Dendritic cell treated with granulocyte-macrophage colony-stimulating factor and Interleukin-4, amounts not matched to agents 40 ng/mL and 50 ng/mL, for 4 days (primary cell): ENCODE measurements around the gene EDIL3.

Experiments
- H3K27ac Mint-ChIP-seq: one replicate; pipeline ENCODE4 v1.8.0; 2022; ENCODE audit warnings: mild to moderate bottlenecking, mixed read lengths
- H3K27me3 Mint-ChIP-seq: one replicate; pipeline ENCODE4 v1.8.0; 2022; ENCODE audit warnings: mild to moderate bottlenecking, mixed read lengths
- H3K36me3 Mint-ChIP-seq: one replicate; pipeline ENCODE4 v1.8.0; 2022; ENCODE audit warnings: low read depth, mixed read lengths
- H3K4me1 Mint-ChIP-seq: one replicate; pipeline ENCODE4 v1.8.0; 2022; ENCODE audit warnings: low read depth, mixed read lengths
- H3K4me3 Mint-ChIP-seq: one replicate; pipeline ENCODE4 v1.8.0; 2022; ENCODE audit warnings: mild to moderate bottlenecking, moderate library complexity, mixed read lengths
- H3K9me3 Mint-ChIP-seq: one replicate; pipeline ENCODE4 v1.8.0; 2022; ENCODE audit warnings: mixed read lengths
- intact Hi-C: fragments of 100-400 bp; cut with micrococcal nuclease; formaldehyde crosslinking; loops from one replicate; pipeline ENCODE4 v1.15.0; 2022

Gene EDIL3

DNA sequence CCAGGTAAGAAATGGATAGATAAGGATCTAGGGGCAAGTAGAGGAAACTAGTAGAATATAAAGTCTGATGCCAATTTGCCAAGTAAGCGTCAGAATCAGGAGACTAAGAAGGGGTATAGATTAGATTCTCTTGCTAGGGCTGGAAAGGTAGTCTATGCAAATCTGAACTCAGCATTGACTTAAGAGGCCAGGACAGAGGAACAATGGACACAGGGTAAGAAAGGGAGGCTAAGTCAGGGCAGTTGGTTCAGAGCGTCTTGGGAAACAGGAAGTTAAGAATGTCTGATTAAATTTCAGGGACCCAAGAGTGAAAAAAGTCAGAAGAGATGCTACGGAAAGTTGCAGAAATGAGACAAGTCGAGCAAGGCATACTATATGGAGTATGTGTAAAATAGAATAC is 400.8 kb downstream of the EDIL3 start:
- H3K4me1 Mint-ChIP-seq = no peaks in the 10 kb centered on the region
- no peaks in the 10 kb centered on the region for H3K27me3 Mint-ChIP-seq
- H3K4me3 Mint-ChIP-seq = no peak overlapping the region
- no peak overlapping the region for H3K27ac Mint-ChIP-seq
- no peaks in the 10 kb centered on the region for H3K9me3 Mint-ChIP-seq
- intact Hi-C loops = no loop called here
- H3K36me3 Mint-ChIP-seq = no peaks in the 10 kb centered on the region

DNA sequence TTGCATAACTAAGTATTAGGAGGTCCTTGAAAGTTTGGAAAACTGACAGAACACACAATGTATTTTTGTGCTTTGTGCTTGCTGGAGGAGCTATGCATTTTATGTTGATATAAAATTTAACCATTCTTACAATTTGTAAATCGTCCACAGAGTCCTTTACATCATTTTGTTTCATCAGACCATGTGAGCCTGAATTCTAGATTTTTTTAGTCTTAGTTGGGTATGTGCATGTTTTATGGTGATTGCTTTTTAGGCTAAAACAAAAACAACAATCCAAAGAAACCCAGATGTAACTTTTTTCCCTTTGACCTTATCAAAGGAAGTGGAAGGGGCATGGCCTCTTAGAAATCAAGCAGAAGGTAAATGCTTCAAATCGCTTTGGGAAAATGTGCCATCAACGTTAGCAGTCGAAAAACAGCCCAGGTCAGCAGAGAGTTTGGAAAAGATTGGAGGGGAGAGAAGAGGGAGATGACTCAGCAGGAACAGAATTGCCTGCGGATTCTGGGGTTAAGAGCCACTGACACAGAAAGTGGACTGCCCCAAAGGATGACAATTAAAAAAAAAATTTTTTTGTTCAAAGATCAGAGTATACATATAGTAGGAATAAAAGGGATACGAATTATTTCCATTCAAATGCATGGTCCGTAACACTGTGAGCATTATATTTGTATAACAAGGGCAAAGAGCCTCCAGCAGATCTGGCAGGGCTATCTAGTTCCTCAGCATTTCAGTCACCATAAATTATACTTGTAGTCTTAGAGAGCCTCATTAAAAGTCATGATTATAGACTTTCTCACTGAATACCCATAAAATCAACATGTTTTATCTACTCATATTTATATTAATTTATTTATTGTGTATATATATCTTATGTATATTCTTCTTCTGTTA is 410.5 kb downstream of the EDIL3 start:
- no peaks in the 10 kb centered on the region for H3K9me3 Mint-ChIP-seq
- no peaks in the 10 kb centered on the region for H3K36me3 Mint-ChIP-seq
- H3K4me3 Mint-ChIP-seq = no peak overlapping the region
- H3K27me3 Mint-ChIP-seq = no peaks in the 10 kb centered on the region
- no peak overlapping the region for H3K27ac Mint-ChIP-seq
- H3K4me1 Mint-ChIP-seq = no peaks in the 10 kb centered on the region
- intact Hi-C loops = no loop called here

DNA sequence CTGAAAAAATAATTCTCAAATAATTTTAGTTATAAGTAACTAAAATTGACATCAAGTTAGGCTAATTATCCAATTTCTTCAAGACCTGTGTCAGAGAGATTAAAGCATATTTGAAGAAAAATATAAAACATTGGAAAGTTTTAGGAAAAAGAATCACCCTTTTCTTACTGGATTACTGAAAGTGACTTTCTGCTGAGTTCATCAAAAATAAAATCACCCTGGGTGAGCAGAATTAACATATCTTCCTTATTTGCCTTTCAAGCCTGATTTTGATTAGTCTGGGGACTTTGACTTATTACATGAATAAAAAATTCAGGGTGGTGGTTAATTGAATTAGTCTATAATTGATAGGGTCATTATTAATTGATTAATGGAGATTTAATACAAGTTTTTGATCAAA is 411.8 kb downstream of the EDIL3 start:
- H3K27ac Mint-ChIP-seq = no peak overlapping the region
- no peaks in the 10 kb centered on the region for H3K4me1 Mint-ChIP-seq

DNA sequence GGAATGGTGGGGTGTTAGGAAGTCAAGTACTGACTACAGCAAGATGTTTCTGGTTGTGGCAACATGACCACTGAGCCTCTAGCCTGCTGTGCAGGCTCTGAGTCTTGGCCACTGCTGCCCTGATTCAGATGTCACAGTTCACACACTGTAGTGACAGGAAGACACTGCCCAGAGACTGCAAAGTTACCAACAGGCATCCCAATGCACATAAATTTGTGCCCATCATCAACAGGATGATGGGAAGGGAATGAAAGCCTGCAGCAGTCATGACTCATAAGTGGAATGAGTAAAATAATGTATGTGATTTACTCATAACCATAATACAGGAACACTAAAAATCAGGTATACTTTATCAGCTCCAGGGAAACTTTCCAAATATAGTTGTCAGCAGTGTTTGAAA is 412.4 kb downstream of the EDIL3 start:
- Mint-ChIP-seq H3K36me3 (no peaks in the 10 kb centered on the region), H3K4me3 (no peak overlapping the region), H3K27ac (no peak overlapping the region), H3K27me3 (no peaks in the 10 kb centered on the region), H3K4me1 (no peaks in the 10 kb centered on the region), H3K9me3 (no peaks in the 10 kb centered on the region)
- intact Hi-C loops = no loop called here

More for the DNA sequence above, 411.8 kb downstream of the EDIL3 start:
- Mint-ChIP-seq H3K4me3 (no peak overlapping the region), H3K9me3 (no peaks in the 10 kb centered on the region), H3K36me3 (no peaks in the 10 kb centered on the region), H3K27me3 (no peaks in the 10 kb centered on the region)
- intact Hi-C loops = no loop called here

DNA sequence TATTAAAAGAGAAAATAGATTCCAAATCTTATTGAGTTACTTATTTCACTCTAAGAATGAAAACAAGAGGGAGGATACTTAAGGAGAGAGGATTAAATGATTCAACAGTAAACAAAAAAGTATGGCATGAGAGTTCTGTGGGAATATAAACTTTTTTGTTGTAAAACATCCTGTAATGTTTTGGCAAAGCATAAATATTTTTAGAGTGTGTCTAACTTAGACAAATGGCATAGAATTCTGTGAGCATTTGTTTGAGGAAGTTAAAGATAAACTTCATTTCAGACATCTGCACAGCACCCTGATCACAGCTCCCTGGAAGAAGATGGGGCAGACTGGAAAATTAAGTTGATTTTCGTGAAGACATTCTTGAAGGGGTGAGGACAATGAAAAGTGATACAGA is 417.3 kb downstream of the EDIL3 start:
- Mint-ChIP-seq H3K9me3 (no peaks in the 10 kb centered on the region), H3K4me1 (no peaks in the 10 kb centered on the region), H3K4me3 (no peak overlapping the region), H3K27ac (no peak overlapping the region), H3K27me3 (no peaks in the 10 kb centered on the region), H3K36me3 (no peaks in the 10 kb centered on the region)
- intact Hi-C loops = no loop called here

DNA sequence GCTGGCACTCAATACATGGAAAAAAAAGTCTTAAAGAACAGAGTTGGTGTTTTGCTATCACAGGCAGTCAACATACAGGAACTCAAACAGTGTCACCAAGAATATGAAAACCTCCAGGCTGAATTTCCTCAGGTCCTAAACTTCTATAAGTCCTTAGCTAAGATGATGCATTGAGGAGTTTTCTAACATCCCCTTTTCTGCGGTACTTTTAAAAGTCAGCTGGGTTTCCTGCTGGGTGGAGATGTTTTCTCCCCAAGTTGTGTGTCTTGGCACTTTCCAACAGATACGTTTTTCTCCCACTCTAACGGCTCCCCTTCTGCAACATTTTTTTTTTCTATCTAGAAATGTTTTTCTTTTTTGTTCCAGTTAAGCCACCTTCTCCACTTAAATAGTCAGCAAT is 419.2 kb downstream of the EDIL3 start:
- intact Hi-C loops = no loop called here
- Mint-ChIP-seq H3K4me1 (no peaks in the 10 kb centered on the region), H3K9me3 (no peaks in the 10 kb centered on the region), H3K27ac (no peak overlapping the region), H3K4me3 (no peak overlapping the region), H3K36me3 (no peaks in the 10 kb centered on the region), H3K27me3 (no peaks in the 10 kb centered on the region)

DNA sequence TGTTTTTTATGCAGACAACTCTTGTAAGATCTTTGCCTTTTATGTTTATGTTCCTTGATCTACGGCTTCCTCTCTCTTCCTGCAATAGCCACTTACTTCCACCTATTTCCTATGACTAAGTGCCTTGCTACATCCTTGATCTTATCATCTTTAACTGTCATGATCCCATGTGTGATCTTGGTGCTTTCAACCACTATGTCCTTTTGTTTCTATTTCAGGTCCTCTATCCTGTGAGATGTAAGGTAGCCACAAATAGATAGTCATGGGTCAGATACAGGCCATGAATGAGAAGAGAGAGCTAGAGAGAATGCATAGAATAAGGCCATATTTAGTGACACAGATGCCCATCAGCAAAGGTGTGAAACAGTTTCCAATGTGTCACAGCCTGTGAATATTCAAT is 420.4 kb downstream of the EDIL3 start:
- intact Hi-C loops = no loop called here
- no peaks in the 10 kb centered on the region for H3K9me3 Mint-ChIP-seq
- no peaks in the 10 kb centered on the region for H3K36me3 Mint-ChIP-seq
- no peaks in the 10 kb centered on the region for H3K4me1 Mint-ChIP-seq
- H3K27ac Mint-ChIP-seq = no peak overlapping the region
- no peak overlapping the region for H3K4me3 Mint-ChIP-seq
- H3K27me3 Mint-ChIP-seq = no peaks in the 10 kb centered on the region

DNA sequence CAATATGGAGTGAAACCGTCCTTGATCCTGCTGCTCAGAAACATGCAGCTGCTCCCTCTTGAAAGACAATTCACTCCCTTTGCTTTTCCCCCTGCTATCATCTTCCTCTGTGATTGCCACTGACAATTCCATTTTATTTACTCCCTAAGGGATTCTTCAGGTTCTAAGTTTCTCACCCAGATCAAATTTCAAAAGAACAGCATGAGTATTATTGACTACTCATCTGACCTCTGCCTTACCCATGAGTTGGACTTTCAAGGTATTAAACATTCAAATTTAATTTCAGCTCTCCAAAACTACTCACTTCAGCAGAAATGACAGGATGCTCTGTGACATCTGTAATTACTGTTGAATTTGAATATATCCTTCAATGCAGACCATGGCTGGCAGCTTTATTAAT is 427.5 kb downstream of the EDIL3 start:
- Mint-ChIP-seq H3K4me3 (no peak overlapping the region), H3K36me3 (no peaks in the 10 kb centered on the region), H3K27me3 (no peaks in the 10 kb centered on the region), H3K4me1 (no peaks in the 10 kb centered on the region), H3K27ac (no peak overlapping the region), H3K9me3 (no peaks in the 10 kb centered on the region)
- intact Hi-C loops = no loop called here

DNA sequence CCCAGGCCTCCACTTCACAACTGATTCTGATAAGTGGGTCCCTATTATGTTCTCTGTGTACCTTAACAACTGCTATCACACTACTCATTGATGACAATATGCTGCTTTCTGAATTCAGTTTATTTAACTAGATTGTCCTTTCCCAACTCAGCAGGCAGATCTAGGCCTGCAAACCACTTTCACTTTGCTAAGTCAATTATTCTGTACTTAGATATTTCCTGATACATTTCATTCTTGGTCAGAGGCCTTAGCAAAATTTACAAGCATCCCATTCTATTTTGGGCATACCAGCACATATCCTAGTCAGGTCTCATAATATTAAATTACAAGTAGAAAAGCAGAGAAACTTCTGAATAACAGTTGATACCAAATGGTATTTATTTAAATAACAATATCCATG is 428.3 kb downstream of the EDIL3 start:
- Mint-ChIP-seq H3K4me3 (no peak overlapping the region), H3K27ac (no peak overlapping the region), H3K4me1 (no peaks in the 10 kb centered on the region), H3K27me3 (no peaks in the 10 kb centered on the region), H3K9me3 (no peaks in the 10 kb centered on the region), H3K36me3 (no peaks in the 10 kb centered on the region)
- intact Hi-C loops = no loop called here

DNA sequence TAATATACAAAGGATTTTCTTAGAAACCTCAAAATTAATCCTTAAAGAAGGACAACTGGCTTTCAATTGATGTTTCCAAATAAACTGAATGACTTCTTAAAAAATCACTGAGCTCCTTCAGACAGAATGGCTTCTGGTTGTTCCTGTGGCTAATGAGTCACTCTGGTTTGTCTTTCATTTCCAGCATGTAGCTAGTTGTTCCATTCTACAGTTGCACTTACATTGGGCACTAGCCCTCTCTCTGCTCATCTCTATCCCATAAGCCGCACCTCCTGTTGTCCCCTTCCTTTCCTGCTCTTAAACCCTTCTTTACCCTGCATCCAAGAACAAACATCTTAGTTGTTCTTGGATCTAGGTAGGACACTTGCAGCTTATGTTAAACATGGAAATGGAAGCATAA is 428.8 kb downstream of the EDIL3 start:
- intact Hi-C loops = no loop called here
- Mint-ChIP-seq H3K9me3 (no peaks in the 10 kb centered on the region), H3K4me3 (no peak overlapping the region)

DNA sequence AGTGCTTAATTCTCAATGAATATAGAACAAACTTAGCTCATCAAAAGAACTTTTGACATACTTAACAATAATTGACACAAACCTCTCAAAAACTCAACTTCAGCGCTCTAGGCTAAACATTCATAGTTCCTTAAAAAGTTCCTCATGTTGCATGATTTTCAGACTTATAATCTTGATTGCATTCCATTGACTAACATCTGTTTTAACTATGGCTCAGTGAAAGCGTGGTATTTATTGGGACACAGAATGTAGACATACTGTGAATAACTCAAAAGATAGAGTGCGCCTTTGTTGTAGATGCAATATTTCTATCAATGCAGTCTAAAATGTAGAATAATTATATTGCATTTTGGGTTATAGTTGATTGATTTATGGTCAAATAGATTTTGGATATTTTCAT is 436.9 kb downstream of the EDIL3 start:
- Mint-ChIP-seq H3K27ac (no peak overlapping the region), H3K27me3 (no peaks in the 10 kb centered on the region), H3K36me3 (no peaks in the 10 kb centered on the region), H3K4me3 (no peak overlapping the region), H3K9me3 (no peaks in the 10 kb centered on the region), H3K4me1 (no peaks in the 10 kb centered on the region)
- intact Hi-C loops = no loop called here

More for the DNA sequence above, 428.8 kb downstream of the EDIL3 start:
- no peak overlapping the region for H3K27ac Mint-ChIP-seq
- H3K4me1 Mint-ChIP-seq = no peaks in the 10 kb centered on the region
- no peaks in the 10 kb centered on the region for H3K36me3 Mint-ChIP-seq
- no peaks in the 10 kb centered on the region for H3K27me3 Mint-ChIP-seq

DNA sequence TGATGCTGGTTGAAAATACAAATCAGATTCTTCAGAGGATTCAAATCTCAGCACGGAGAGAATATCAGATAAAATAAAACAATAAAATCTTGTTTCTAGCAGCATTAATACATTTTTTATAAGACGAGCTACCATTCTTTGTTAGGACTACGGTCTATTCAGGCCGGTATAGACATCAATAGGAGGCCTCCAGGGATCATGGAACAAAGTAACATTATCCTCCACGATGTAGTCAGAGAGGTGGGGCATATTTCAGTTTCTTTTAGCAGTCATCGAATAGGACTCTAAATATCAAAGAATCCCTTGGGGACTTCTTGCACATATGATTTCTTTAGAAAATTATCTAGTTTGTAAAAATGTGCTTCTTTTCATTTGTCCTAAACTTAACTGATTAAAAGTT is 438.2 kb downstream of the EDIL3 start:
- Mint-ChIP-seq H3K27ac (no peak overlapping the region), H3K36me3 (no peaks in the 10 kb centered on the region), H3K9me3 (no peaks in the 10 kb centered on the region), H3K4me1 (no peaks in the 10 kb centered on the region), H3K4me3 (no peak overlapping the region), H3K27me3 (no peaks in the 10 kb centered on the region)
- intact Hi-C loops = no loop called here

DNA sequence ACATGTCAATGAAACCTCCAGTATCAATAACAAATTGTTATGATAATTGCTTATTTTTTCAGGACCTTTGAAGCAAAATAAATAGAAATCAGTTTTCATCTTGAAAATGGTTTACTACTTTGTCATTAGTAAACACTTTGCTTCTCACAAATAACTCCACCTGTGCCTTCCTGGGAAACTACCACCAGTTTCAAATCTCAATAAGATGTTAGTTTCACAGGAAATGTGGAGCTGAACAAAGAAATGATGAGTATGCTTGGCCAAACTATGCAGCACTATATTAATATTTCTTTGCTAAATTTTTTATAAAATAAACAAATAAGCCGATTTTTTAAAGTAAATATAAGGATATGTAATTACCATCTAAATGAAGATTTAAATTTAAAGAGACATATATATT is 442.5 kb downstream of the EDIL3 start:
- intact Hi-C loops = no loop called here
- Mint-ChIP-seq H3K4me1 (peaks cover 12% of the 10 kb centered on the region), H3K9me3 (no peaks in the 10 kb centered on the region), H3K36me3 (no peaks in the 10 kb centered on the region), H3K4me3 (no peak overlapping the region), H3K27me3 (no peaks in the 10 kb centered on the region), H3K27ac (no peak overlapping the region)

DNA sequence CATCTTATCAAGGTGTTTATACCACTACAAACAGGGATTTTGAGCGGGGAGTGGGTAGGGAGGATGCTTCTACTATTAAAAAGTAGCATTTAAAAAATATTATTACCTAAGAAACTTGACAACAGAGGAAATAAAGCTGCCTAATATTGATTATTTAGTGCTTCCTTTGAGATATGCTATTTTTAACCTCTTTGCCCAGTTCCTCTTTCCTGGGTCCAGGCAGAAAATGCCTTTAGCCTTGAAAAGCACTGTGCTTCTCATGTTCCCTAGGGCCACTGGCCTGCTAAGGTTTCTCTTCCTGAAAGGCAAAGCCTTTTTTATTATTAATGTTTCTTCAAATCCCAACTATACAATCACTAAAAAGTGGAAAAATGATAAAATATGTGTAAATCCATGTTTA is 446.8 kb downstream of the EDIL3 start:
- Mint-ChIP-seq H3K4me3 (no peak overlapping the region), H3K27me3 (no peaks in the 10 kb centered on the region), H3K27ac (no peak overlapping the region), H3K4me1 (peaks cover 12% of the 10 kb centered on the region), H3K36me3 (no peaks in the 10 kb centered on the region), H3K9me3 (peaks cover 2% of the 10 kb centered on the region)
- intact Hi-C loops = no loop called here

DNA sequence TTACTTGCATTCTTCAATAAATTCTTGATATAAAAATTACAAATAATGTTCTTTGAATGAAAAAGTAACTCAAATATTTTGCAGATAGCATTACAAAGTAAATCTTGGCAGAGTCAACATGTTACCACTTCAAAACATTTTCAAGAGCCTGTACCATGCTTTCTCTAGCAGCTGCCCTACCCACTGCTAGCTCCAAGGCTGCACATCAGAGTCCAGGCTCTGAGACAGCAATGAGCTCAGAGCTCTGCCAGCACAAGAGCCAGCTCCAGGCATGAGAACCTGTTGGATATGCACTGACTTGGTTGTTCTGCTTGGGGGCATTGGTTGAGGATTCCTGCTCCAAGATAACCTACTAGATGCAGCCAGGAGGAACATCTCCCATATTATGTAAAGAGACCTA is 452.7 kb downstream of the EDIL3 start:
- Mint-ChIP-seq H3K4me1 (no peaks in the 10 kb centered on the region), H3K27me3 (no peaks in the 10 kb centered on the region), H3K27ac (no peak overlapping the region), H3K36me3 (no peaks in the 10 kb centered on the region), H3K4me3 (no peak overlapping the region), H3K9me3 (peaks cover 10% of the 10 kb centered on the region)
- intact Hi-C loops = no loop called here
